Esophagus muscularis mucosa (tissue), 4 donors: ENCODE data around the gene GOLGA8K. TPM values are rescaled to one million over a fixed set of nuclear protein-coding genes. Genes with fewer than 3 reads are reported as not detected.
"Not testable (repeated sequence)": the region's sequence is repeated elsewhere in the genome, so short reads cannot be mapped to it uniquely, and the experiment has no call there.

Experiments
- DNase-seq: peaks from one replicate; pipeline ENCODE4 v3.0.0-alpha.2; 2017; ENCODE audit errors: extremely low spot score
- H3K27ac ChIP-seq, 4 donors: fragments of 200-600 bp; sonication (generic); replicated peaks in 1 of 4; 1 replicate in 3 of 4; 2 replicates in 1 of 4; pipeline ENCODE4 v1.5.1; 2016 to 2019; ENCODE audit warnings: mild to moderate bottlenecking in 1 of 4
- H3K27me3 ChIP-seq, 4 donors: fragments of 200-600 bp; sonication (generic); one replicate each; pipeline versions ENCODE4 v1.5.1 to v1.6.0; 2016 to 2019
- H3K36me3 ChIP-seq, 4 donors: fragments of 200-600 bp; sonication (generic); one replicate each; pipeline ENCODE4 v1.5.1; 2016 to 2019
- H3K4me1 ChIP-seq, 4 donors: fragments of 200-600 bp; sonication (generic); one replicate each; pipeline ENCODE4 v1.5.1; 2016 to 2019
- H3K4me3 ChIP-seq, 4 donors: fragments of 200-600 bp; sonication (generic); 1 replicate in 2 of 4; 2 replicates in 2 of 4; pipeline ENCODE4 v1.5.1; 2016 to 2019; ENCODE audit warnings: mild to moderate bottlenecking in 4 of 4, moderate library complexity in 1 of 4
- H3K9me3 ChIP-seq, 4 donors: fragments of 200-600 bp; sonication (generic); 1 replicate in 3 of 4; 2 replicates in 1 of 4; pipeline ENCODE4 v1.5.1; 2016 to 2019
- WGBS: methylation state at CpG from one replicate; pipeline ENCODE4 v1.1.5; 2018; 5-methylcytosine and 5-hydroxymethylcytosine counted together
- intact Hi-C: fragments of 100-400 bp; cut with DNase I; formaldehyde crosslinking; loops from one replicate; pipeline ENCODE4 v1.15.1; 2023
- small RNA-seq, 3 donors: library from RNA; depleted of rRNA; stranded (forward); fragments of <200 nt; gene quantifications; one replicate each; pipeline ENCODE3, GENCODE V24; 2016
- total RNA-seq, 4 donors: library from RNA; depleted of rRNA; stranded (reverse); fragments of >200 nt; gene quantifications; one replicate each; pipeline versions ENCODE4 v1.1.0 to v1.2.1, GENCODE V29; 2016

The GOLGA8K gene
- total RNA-seq, 4 donors from 2014 or later = 0.26 TPM; not detected in 3

DNA sequence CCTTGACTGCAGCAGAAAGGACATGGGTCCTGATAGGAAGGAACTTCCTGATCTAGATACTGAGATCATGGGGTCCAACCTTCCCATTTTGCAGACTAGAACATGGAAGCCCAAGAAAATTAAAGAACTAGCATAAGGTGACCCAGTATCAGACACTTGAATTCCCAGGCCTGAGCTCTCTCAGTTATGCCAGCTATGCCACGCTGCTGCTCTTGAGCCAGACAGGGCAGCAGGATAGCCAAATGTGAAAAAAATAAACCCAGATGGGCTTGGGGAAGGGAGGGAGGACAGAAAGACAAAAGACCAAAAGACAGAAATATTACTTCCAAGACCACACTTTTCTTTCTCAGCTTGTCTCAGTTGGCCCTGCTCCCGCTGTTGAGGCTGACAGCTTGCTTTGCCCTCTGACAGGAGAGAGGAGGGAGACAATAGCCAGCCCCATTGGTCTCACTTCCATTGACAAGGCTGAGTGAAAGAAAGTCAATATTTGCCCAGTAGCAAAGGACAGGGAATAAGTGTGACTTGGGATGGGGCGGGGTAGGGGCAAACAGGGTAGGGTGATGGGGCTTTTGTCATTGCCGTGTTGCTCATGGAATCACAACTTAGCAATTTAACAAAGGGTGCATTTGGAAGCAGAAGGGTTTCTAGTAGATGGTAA lies 52.4 kb downstream of the GOLGA8K start:
- DNase-seq, H3K9me3 ChIP-seq, H3K4me3 ChIP-seq, H3K4me1 ChIP-seq, H3K27ac ChIP-seq, intact Hi-C loops, H3K27me3 ChIP-seq, H3K36me3 ChIP-seq: not testable (repeated sequence)
- WGBS = no CpG with 5 or more reads among the region's 4 CpGs

DNA sequence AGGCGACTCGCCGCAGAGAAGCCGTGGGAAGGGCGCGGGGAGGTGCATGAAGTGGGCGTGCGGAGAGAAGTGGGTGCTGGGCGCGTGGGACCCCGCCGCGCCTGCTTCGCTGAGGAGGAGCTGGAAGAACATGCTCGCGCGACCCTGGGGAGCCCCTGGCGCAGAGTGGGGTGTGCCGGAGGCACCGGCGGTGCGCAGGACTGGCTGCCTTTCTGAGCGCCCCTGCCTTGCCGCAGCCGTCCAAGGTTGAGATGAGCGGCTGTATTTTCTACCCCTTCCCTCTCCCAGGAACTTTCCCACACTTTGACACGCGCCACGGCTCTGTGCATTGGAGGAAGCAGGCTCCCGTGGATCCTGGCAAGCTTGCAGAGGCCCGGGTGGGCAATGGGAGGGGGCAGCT lies 56.1 kb downstream of the GOLGA8K start:
- H3K27ac ChIP-seq, H3K36me3 ChIP-seq, H3K4me1 ChIP-seq, H3K27me3 ChIP-seq, intact Hi-C loops, H3K4me3 ChIP-seq, DNase-seq, H3K9me3 ChIP-seq: not testable (repeated sequence)
- WGBS = no CpG with 5 or more reads among the region's 31 CpGs

DNA sequence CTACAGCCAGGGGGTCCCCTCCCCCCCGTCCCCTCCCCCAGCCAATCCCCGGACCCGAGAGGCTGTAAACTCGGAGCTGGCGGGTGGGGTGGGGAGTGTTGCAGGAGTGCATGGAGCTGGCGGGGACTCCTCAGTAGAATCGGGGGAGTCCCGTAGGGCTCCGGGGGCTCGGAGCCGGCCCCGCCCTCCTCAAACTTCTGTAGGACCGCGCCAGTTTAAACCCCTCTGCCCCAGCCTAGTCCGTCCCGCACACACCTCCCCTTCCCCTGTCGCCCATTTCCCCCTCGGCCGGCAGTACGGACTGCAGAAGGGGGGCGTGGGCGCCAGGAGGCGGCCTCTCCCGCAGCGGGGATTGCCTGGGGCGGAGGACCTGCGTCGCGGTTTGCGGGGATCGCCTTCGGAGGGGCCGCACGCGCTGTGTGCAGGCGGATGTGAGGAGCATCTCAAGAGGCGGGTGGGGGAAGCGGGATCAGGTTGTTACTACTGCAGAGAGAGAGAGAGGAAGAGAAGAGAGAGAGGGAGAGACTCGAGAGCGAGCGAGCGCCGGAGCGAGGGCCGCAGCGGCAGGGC lies 57.0 kb downstream of the GOLGA8K start:
- H3K27me3 ChIP-seq, H3K36me3 ChIP-seq, DNase-seq, H3K27ac ChIP-seq, H3K4me3 ChIP-seq, H3K9me3 ChIP-seq, H3K4me1 ChIP-seq, intact Hi-C loops: not testable (repeated sequence)
- 0% methylated on average over 9 of the region's 46 CpGs for WGBS

DNA sequence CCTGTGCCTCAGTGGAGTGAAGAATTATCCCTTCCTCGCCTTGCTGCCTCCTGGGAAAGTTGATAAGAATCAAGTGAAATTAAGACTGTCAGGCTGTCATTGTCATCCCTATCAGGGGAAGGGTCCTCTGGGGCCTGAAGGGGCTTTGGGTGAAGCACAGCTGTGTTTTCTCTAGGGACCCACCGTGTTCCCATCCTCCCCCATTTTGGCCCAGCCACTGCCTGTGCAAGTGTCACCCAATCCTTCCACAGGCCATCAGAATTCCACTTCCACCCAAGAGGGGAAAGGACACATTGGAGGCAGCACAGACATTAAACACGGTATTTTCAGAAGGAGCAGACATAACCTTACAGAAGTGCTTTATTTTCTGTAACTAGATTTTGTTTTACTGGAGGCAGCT lies 59.2 kb downstream of the GOLGA8K start:
- H3K27me3 ChIP-seq, H3K4me1 ChIP-seq, DNase-seq, H3K4me3 ChIP-seq, intact Hi-C loops, H3K36me3 ChIP-seq, H3K9me3 ChIP-seq, H3K27ac ChIP-seq: not testable (repeated sequence)
- WGBS = 80% methylated on average over 1 of the region's 3 CpGs

Small RNA genes lying within 50 kb of the gene (small RNA-seq; reads per million reads assigned to genes)
- 0 reads per million in 3 donors for gene RF00096
- gene RN7SL185P = 0 reads per million in 3 donors
- gene RN7SL539P = 0 reads per million in 3 donors

Other genes starting within 250 kb of the GOLGA8K start
- under 1 TPM in 2 of 4 donors, not detected in 2; 0.33 to 0.39 TPM for gene GOLGA8O, start 52.3 kb upstream of the GOLGA8K start, total RNA-seq
- gene GOLGA8N, start 190.2 kb upstream of the GOLGA8K start, total RNA-seq = 1 to 10 TPM; 5.0 to 7.9 (median 6.1) TPM
- 1 to 10 TPM in 1 of 4 donors, under 1 TPM in 3; 0.78 to 1.3 (median 0.91) TPM for gene ARHGAP11A, start 212.2 kb upstream of the GOLGA8K start, total RNA-seq
- gene SCG5, start 238.4 kb upstream of the GOLGA8K start, total RNA-seq = 1 to 10 TPM; 1.2 to 6.6 (median 2.9) TPM